CD4-positive, alpha-beta T cell treated with Interleukin-2 at 100 ng/mL for 4 hours (primary cell): ENCODE measurements around the gene UBR1.
"Not testable (repeated sequence)": the region's sequence is repeated elsewhere in the genome, so short reads cannot be mapped to it uniquely, and the experiment has no call there.

ENCODE experiments used
- DNase-seq: peaks from one replicate; pipeline ENCODE4 v3.0.0-alpha.2; 2020; ENCODE audit warnings: low spot score

UBR1 gene

DNA sequence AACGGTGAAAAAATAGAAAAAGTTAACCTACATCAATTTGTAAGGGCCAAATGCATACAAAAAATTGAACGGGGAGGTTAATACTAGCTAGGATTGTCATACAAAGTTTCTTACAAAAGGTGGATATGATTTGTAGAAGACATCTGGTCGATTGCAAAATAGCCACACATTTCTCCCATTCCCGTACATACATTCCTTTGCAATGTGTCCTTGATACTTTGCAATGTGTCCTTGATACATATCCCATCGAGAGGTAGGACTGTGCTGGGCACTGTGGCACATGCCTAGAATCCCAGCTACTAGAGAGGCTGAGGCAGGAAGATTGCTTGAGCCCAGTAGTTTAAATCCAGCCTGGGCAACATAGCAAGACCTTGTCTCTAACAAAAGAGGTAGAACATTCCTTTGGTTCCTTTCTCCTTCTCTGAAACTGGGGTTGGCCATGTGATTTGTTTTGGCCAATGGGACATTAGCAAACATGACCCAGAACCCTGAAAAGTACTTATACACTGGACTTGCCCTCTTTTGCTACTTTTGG lies 194.7 kb downstream of the UBR1 start:
- DNase-seq, result no peak

DNA sequence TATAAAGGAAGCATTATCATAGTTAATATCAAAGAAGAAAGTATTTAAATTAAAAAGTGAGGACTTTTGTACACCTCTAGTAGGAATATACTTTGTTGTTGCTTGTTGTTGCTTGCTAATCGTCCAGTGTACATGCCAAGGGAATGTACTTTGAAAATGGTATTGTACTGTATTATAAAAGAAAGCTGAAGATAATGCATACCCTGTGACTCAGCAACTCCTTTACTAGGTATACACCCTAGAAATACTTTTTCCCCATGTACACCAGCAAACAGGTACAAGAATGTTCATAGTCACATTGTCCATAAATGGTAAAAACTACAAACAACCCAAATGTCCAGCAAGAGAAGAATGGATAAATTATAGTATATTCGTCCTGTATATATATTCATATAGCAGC lies 197.3 kb downstream of the UBR1 start:
- DNase-seq, result no peak

DNA sequence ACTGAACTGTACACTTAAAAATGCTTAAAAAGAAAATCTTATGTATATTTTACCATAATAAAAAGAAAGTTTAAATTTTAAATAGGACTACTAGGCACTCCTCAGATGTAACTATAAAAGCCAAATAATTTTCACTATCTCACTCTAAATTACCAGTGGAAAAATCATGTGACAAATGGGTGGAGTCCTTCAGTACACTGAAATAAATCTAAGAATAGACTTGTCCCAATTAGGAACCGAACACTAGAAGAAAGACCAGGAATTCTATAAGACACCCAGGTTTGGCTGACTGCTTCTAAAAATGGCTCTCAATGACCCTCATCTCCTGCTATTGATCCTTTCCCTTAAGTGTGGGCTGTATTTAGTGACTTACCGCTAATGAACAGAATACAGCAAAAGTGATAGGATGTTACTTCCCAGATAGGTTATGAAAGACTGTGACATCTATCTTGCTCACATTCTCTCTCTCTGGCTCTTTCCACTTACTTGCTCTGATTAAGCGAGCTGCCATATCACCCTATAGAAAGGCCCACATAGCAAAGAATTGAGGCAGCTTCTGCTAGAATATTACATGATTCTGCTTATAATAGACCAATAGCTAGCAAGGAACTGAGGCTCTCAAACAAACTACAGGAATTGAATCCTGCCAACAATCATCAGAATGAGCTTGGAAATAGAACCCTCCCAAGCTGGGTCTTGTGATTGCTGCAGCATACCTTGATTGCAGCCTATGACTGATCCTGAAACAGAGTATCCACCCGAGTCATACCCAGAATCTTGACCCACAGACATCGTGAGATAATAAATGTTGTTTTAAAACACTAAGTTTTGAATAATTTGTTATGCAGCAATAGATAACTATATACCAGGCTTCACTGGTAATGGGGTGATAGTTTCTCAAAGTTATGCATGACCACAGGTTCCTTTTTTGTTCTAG lies 202.2 kb downstream of the UBR1 start:
- no peak for DNase-seq

DNA sequence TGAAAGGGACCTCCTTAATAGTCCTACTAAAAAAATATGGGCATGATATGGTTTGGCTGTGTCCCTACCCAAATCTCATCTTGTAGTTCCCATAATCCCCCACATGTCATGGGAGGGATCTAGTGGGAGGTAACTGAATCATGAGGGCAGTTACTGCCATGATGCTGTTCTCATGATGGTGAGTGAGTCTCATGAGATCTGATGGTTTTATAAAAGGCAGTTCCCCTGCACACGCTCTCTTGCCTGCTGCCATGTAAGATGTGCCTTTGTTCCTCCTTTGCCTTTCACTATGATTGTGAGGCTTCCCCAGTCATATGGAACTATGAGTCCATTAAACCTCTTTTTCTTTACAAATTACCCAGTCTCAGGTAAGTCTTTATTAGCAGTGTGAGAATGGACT lies 211.9 kb downstream of the UBR1 start:
- DNase-seq, result not testable (repeated sequence)
